ENCODE results near the gene SEC22A.

The SEC22A gene

GRCh38 chr3:123158899-123159390 lies 42.8 kb upstream of the SEC22A start:
- H3K4me3 ChIP-seq (ENCODE audit: low read length in 2 of 2) = no peak overlapping the region
- H3K27me3 ChIP-seq (ENCODE audit: control insufficient read depth in 1 of 2, insufficient read depth in 2 of 2, low read length in 2 of 2) = no peaks in the 10 kb centered on the region
- H3K27ac ChIP-seq (ENCODE audit: low read length) = no peak overlapping the region
- peaks cover 3 to 16% of the 10 kb centered on the region in 2 donors for H3K36me3 ChIP-seq (ENCODE audit: control insufficient read depth in 2 of 2, insufficient read depth in 2 of 2, low read length in 2 of 2)
- no peak overlapping the region for H3K9ac ChIP-seq (ENCODE audit: low read length in 2 of 2)
- no peaks in the 10 kb centered on the region for H3K9me3 ChIP-seq (ENCODE audit: control insufficient read depth in 2 of 2, low read length in 2 of 2)
- no peaks in the 10 kb centered on the region for H3K4me1 ChIP-seq (ENCODE audit: control insufficient read depth, insufficient read depth, low read length)

GRCh38 chr3:123159926-123160635 lies 41.7 kb upstream of the SEC22A start:
- H3K27ac ChIP-seq (ENCODE audit: low read length) = no peak overlapping the region
- no peak overlapping the region for H3K9ac ChIP-seq (ENCODE audit: low read length in 2 of 2)
- H3K36me3 ChIP-seq (ENCODE audit: control insufficient read depth in 2 of 2, insufficient read depth in 2 of 2, low read length in 2 of 2) = peaks cover 6 to 19% of the 10 kb centered on the region in 2 donors
- H3K4me3 ChIP-seq (ENCODE audit: low read length in 2 of 2) = no peak overlapping the region
- no peaks in the 10 kb centered on the region for H3K9me3 ChIP-seq (ENCODE audit: control insufficient read depth in 2 of 2, low read length in 2 of 2)
- no peaks in the 10 kb centered on the region for H3K4me1 ChIP-seq (ENCODE audit: control insufficient read depth, insufficient read depth, low read length)
- no peaks in the 10 kb centered on the region for H3K27me3 ChIP-seq (ENCODE audit: control insufficient read depth in 1 of 2, insufficient read depth in 2 of 2, low read length in 2 of 2)

GRCh38 chr3:123161167-123161566 lies 40.6 kb upstream of the SEC22A start:
- Histone ChIP-seq H3K27me3 (ENCODE audit: control insufficient read depth in 1 of 2, insufficient read depth in 2 of 2, low read length in 2 of 2) (no peaks in the 10 kb centered on the region), H3K36me3 (ENCODE audit: control insufficient read depth in 2 of 2, insufficient read depth in 2 of 2, low read length in 2 of 2) (peaks cover 6 to 17% of the 10 kb centered on the region in 2 donors), H3K27ac (ENCODE audit: low read length) (no peak overlapping the region), H3K9ac (ENCODE audit: low read length in 2 of 2) (no peak overlapping the region), H3K9me3 (ENCODE audit: control insufficient read depth in 2 of 2, low read length in 2 of 2) (no peaks in the 10 kb centered on the region), H3K4me3 (ENCODE audit: low read length in 2 of 2) (no peak overlapping the region), H3K4me1 (ENCODE audit: control insufficient read depth, insufficient read depth, low read length) (no peaks in the 10 kb centered on the region)

- Histone ChIP-seq H3K4me3 (ENCODE audit: low read length in 2 of 2) (no peak overlapping the region), H3K4me1 (ENCODE audit: control insufficient read depth, insufficient read depth, low read length) (no peaks in the 10 kb centered on the region), H3K27me3 (ENCODE audit: control insufficient read depth in 1 of 2, insufficient read depth in 2 of 2, low read length in 2 of 2) (no peaks in the 10 kb centered on the region), H3K9ac (ENCODE audit: low read length in 2 of 2) (no peak overlapping the region), H3K36me3 (ENCODE audit: control insufficient read depth in 2 of 2, insufficient read depth in 2 of 2, low read length in 2 of 2) (peaks cover 6 to 17% of the 10 kb centered on the region in 2 donors), H3K9me3 (ENCODE audit: control insufficient read depth in 2 of 2, low read length in 2 of 2) (no peaks in the 10 kb centered on the region), H3K27ac (ENCODE audit: low read length) (no peak overlapping the region)
These were observed 38.6 kb upstream of the SEC22A start for GRCh38 chr3:123163141-123163540.

GRCh38 chr3:123165163-123165562 lies 36.6 kb upstream of the SEC22A start:
- H3K36me3 ChIP-seq (ENCODE audit: control insufficient read depth in 2 of 2, insufficient read depth in 2 of 2, low read length in 2 of 2) = peaks cover 6 to 17% of the 10 kb centered on the region in 2 donors

GRCh38 chr3:123167686-123168085 lies 34.1 kb upstream of the SEC22A start:
- Histone ChIP-seq H3K27me3 (ENCODE audit: control insufficient read depth in 1 of 2, insufficient read depth in 2 of 2, low read length in 2 of 2) (no peaks in the 10 kb centered on the region), H3K9me3 (ENCODE audit: control insufficient read depth in 2 of 2, low read length in 2 of 2) (no peaks in the 10 kb centered on the region)

More at GRCh38 chr3:123165163-123165562, 36.6 kb upstream of the SEC22A start:
- Histone ChIP-seq H3K4me3 (ENCODE audit: low read length in 2 of 2) (no peak overlapping the region), H3K27me3 (ENCODE audit: control insufficient read depth in 1 of 2, insufficient read depth in 2 of 2, low read length in 2 of 2) (no peaks in the 10 kb centered on the region), H3K9ac (ENCODE audit: low read length in 2 of 2) (no peak overlapping the region), H3K27ac (ENCODE audit: low read length) (no peak overlapping the region), H3K4me1 (ENCODE audit: control insufficient read depth, insufficient read depth, low read length) (peaks cover 5% of the 10 kb centered on the region), H3K9me3 (ENCODE audit: control insufficient read depth in 2 of 2, low read length in 2 of 2) (no peaks in the 10 kb centered on the region)

GRCh38 chr3:123168122-123168521 lies 33.6 kb upstream of the SEC22A start:
- Histone ChIP-seq H3K4me1 (ENCODE audit: control insufficient read depth, insufficient read depth, low read length) (peaks cover 5% of the 10 kb centered on the region), H3K27me3 (ENCODE audit: control insufficient read depth in 1 of 2, insufficient read depth in 2 of 2, low read length in 2 of 2) (no peaks in the 10 kb centered on the region), H3K9ac (ENCODE audit: low read length in 2 of 2) (no peak overlapping the region), H3K9me3 (ENCODE audit: control insufficient read depth in 2 of 2, low read length in 2 of 2) (no peaks in the 10 kb centered on the region), H3K27ac (ENCODE audit: low read length) (no peak overlapping the region), H3K4me3 (ENCODE audit: low read length in 2 of 2) (no peak overlapping the region), H3K36me3 (ENCODE audit: control insufficient read depth in 2 of 2, insufficient read depth in 2 of 2, low read length in 2 of 2) (peaks cover 3 to 6% of the 10 kb centered on the region in 2 donors)

More at GRCh38 chr3:123167686-123168085, 34.1 kb upstream of the SEC22A start:
- H3K4me1 ChIP-seq (ENCODE audit: control insufficient read depth, insufficient read depth, low read length) = peaks cover 5% of the 10 kb centered on the region
- H3K4me3 ChIP-seq (ENCODE audit: low read length in 2 of 2) = no peak overlapping the region
- no peak overlapping the region for H3K27ac ChIP-seq (ENCODE audit: low read length)
- no peak overlapping the region for H3K9ac ChIP-seq (ENCODE audit: low read length in 2 of 2)
- H3K36me3 ChIP-seq (ENCODE audit: control insufficient read depth in 2 of 2, insufficient read depth in 2 of 2, low read length in 2 of 2) = peaks cover 3 to 7% of the 10 kb centered on the region in 2 donors

- Histone ChIP-seq H3K27me3 (ENCODE audit: control insufficient read depth in 1 of 2, insufficient read depth in 2 of 2, low read length in 2 of 2) (no peaks in the 10 kb centered on the region), H3K27ac (ENCODE audit: low read length) (no peak overlapping the region)
These were observed 33.1 kb upstream of the SEC22A start for GRCh38 chr3:123168605-123169004.

GRCh38 chr3:123169492-123169929 lies 32.2 kb upstream of the SEC22A start:
- Histone ChIP-seq H3K9ac (ENCODE audit: low read length in 2 of 2) (no peak overlapping the region), H3K27me3 (ENCODE audit: control insufficient read depth in 1 of 2, insufficient read depth in 2 of 2, low read length in 2 of 2) (no peaks in the 10 kb centered on the region), H3K9me3 (ENCODE audit: control insufficient read depth in 2 of 2, low read length in 2 of 2) (no peaks in the 10 kb centered on the region), H3K36me3 (ENCODE audit: control insufficient read depth in 2 of 2, insufficient read depth in 2 of 2, low read length in 2 of 2) (peaks cover 0 to 2% of the 10 kb centered on the region in 2 donors), H3K27ac (ENCODE audit: low read length) (no peak overlapping the region), H3K4me1 (ENCODE audit: control insufficient read depth, insufficient read depth, low read length) (peaks cover 5% of the 10 kb centered on the region), H3K4me3 (ENCODE audit: low read length in 2 of 2) (no peak overlapping the region)

More at GRCh38 chr3:123168605-123169004, 33.1 kb upstream of the SEC22A start:
- Histone ChIP-seq H3K36me3 (ENCODE audit: control insufficient read depth in 2 of 2, insufficient read depth in 2 of 2, low read length in 2 of 2) (peaks cover 3 to 4% of the 10 kb centered on the region in 2 donors), H3K4me1 (ENCODE audit: control insufficient read depth, insufficient read depth, low read length) (peaks cover 5% of the 10 kb centered on the region), H3K9me3 (ENCODE audit: control insufficient read depth in 2 of 2, low read length in 2 of 2) (no peaks in the 10 kb centered on the region), H3K4me3 (ENCODE audit: low read length in 2 of 2) (no peak overlapping the region), H3K9ac (ENCODE audit: low read length in 2 of 2) (no peak overlapping the region)

- Histone ChIP-seq H3K27ac (ENCODE audit: low read length) (no peak overlapping the region), H3K4me1 (ENCODE audit: control insufficient read depth, insufficient read depth, low read length) (peaks cover 5% of the 10 kb centered on the region), H3K9ac (ENCODE audit: low read length in 2 of 2) (no peak overlapping the region), H3K27me3 (ENCODE audit: control insufficient read depth in 1 of 2, insufficient read depth in 2 of 2, low read length in 2 of 2) (no peaks in the 10 kb centered on the region), H3K9me3 (ENCODE audit: control insufficient read depth in 2 of 2, low read length in 2 of 2) (no peaks in the 10 kb centered on the region), H3K36me3 (ENCODE audit: control insufficient read depth in 2 of 2, insufficient read depth in 2 of 2, low read length in 2 of 2) (no peaks in the 10 kb centered on the region), H3K4me3 (ENCODE audit: low read length in 2 of 2) (no peak overlapping the region)
These were observed 31.8 kb upstream of the SEC22A start for GRCh38 chr3:123169930-123170329.

- no peak overlapping the region for H3K27ac ChIP-seq (ENCODE audit: low read length)
- H3K36me3 ChIP-seq (ENCODE audit: control insufficient read depth in 2 of 2, insufficient read depth in 2 of 2, low read length in 2 of 2) = no peaks in the 10 kb centered on the region
- no peaks in the 10 kb centered on the region for H3K9me3 ChIP-seq (ENCODE audit: control insufficient read depth in 2 of 2, low read length in 2 of 2)
These were observed 21.0 kb upstream of the SEC22A start for GRCh38 chr3:123180791-123181190.

More at GRCh38 chr3:123180791-123181190, 21.0 kb upstream of the SEC22A start:
- H3K27me3 ChIP-seq (ENCODE audit: control insufficient read depth in 1 of 2, insufficient read depth in 2 of 2, low read length in 2 of 2) = no peaks in the 10 kb centered on the region
- no peak overlapping the region for H3K4me3 ChIP-seq (ENCODE audit: low read length in 2 of 2)
- H3K9ac ChIP-seq (ENCODE audit: low read length in 2 of 2) = no peak overlapping the region
- no peaks in the 10 kb centered on the region for H3K4me1 ChIP-seq (ENCODE audit: control insufficient read depth, insufficient read depth, low read length)
